ENCODE results near the gene HSBP1.

DNA sequence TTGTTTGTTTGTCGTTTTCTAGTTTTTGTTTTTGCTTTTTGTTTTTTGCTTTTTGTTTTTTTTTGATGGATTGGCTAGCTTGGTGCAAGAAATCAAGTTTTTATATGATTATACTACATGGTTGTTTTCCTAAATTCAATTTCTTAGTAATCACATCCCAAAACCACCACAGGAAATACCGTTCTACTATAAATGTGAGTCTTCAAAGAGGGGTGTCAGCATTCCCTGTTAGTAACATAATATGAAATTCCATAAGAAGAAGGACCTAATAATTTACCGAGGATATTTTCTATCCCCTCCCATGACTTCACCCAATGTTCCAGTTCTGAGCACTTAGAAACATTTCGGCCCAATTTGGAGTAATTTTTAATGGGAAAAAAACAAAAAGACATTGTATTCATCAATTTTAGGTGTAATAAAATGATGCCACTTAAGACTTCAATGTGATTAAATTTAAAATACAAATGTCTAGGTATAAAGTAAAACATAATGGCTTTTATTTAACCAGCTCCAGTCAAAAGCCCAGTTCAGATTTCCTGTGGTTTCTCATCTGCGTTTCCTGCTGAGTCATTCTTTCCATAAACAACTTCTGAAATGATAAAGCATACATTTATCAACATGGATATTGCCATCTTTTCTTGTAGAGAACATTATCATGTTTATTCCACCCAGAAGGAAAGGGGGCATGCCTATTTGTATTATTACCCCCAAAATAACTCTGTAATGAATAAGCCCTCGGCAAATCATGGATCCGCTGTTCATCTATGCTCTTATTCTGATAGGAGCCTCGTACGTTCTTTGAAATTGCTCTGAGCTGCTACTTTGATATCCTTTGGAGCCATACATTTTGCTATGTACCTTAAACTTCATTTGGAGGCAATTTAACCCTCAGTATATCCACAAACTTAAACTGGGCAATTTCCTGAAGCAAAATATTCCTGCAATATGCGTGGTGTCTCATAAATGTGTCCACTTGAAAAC, 28.1 kb downstream of the HSBP1 start:
- TF ChIP-seq, protein P1, sequence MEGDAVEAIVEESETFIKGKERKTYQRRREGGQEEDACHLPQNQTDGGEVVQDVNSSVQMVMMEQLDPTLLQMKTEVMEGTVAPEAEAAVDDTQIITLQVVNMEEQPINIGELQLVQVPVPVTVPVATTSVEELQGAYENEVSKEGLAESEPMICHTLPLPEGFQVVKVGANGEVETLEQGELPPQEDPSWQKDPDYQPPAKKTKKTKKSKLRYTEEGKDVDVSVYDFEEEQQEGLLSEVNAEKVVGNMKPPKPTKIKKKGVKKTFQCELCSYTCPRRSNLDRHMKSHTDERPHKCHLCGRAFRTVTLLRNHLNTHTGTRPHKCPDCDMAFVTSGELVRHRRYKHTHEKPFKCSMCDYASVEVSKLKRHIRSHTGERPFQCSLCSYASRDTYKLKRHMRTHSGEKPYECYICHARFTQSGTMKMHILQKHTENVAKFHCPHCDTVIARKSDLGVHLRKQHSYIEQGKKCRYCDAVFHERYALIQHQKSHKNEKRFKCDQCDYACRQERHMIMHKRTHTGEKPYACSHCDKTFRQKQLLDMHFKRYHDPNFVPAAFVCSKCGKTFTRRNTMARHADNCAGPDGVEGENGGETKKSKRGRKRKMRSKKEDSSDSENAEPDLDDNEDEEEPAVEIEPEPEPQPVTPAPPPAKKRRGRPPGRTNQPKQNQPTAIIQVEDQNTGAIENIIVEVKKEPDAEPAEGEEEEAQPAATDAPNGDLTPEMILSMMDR (IDR thresholded peaks at IDR 0.05): no peak
- no peak for TF ChIP-seq POLR2A (IDR thresholded peaks at IDR 0.05)
